ENCODE results near the gene CFAP68.
"Not testable (repeated sequence)": the region's sequence is repeated elsewhere in the genome, so short reads cannot be mapped to it uniquely, and the experiment has no call there.

The CFAP68 gene

GRCh38 chr11:111918390-111919256 is 39.3 kb downstream of the CFAP68 start, which contains the start of gene C11orf52:
C11orf52 (plus strand) TSS chr11:111918913; CDS start chr11:111918973, 60 bp downstream.
- DNase-seq (ENCODE audit: low read depth), result no peak

DNA sequence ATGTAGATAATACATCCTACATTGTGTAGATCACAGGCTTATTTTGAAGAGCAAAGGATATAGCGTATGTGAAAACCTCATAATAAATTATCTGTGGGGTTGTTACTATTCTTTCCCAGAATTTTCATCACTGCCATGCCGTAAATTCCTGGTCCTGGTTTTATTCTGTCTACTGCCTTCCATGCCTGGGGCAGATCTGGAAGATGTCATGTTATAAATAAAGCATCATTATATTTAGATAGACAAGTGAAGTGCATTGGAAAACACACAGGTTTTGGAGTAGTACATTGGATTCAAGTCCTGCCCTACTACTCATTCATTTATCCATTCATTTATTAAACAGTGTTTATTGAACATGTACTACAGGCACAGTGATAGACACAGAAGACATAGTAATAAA is 41.6 kb downstream of the CFAP68 start:
- no peak for DNase-seq (ENCODE audit: low read depth)

DNA sequence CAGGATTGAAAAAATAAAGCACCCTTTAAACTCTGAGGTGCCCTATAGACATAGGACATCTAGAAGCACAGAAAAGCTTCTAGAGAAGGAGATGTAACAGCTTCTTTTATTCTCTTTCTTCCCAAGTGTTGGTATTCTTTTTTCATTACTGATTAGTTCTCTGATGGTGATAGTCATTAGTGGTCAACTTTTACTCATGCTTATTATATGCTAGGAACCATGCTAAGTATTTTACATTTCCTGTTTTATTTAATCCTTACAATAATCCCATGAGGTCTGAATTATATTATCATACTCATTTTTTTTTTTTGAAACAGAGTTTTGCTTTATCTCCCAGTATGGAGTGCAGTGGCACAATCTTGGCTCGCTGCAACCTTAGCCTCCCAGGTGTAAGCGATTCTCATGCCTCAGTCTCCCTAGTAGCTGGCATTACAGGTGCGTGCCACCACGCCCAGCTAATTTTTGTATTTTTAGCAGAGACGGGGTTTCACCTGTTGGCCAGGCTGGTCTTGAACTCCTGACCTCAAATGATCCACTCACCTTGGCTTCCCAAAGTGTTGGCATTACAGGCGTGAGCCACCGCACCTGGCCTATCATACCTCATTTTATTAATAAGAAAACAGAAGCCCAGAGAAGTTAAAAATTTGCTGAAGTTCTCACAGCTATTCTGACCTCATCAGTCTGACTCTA is 42.3 kb downstream of the CFAP68 start:
- DNase-seq (ENCODE audit: low read depth), result no peak

- DNase-seq (ENCODE audit: low read depth), result peak; percentile 80
Observed at GRCh38 chr11:111922803-111923202, 43.5 kb downstream of the CFAP68 start.

DNA sequence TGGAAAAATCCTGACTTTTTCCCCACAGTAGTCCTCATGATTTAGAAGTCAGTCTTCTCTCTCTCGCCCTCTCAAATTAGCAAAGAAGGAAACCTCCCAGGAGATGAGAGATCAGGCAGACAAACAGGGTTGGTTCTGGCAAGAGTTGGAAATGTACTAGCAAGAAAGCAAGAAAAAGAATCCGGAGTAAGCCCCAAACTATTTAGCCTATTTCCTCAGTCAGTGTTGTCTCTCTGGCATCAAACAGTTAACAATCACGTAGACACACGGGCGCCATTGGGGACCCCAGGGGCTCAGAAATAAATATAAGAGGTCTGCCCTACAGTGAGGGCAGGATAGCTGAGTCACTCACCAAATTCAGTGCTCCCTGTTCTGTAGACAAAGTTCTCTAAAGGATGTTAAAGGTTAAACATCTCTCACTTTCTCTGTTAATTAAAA is 44.0 kb downstream of the CFAP68 start:
- DNase-seq (ENCODE audit: low read depth), result peak; percentile 63

DNA sequence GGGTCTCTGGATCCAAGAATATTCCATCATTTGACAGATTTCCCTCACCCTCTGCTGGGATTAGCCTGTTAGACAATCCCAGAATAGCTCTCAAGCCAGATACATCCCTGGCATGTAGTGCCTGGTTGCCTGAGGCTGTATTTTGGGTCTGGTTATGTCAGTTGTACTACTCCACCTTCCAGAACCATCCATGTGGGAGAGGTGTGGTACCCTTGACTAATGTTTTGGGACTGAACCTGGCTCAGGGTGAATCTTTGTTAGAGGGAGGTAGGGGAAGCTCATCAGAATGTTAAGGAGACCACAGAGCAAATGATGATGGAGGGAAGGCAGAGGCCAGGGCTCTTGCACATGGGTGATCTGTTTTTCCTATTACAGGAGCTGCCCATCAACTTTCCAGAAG is 44.6 kb downstream of the CFAP68 start:
- no peak for DNase-seq (ENCODE audit: low read depth)

DNA sequence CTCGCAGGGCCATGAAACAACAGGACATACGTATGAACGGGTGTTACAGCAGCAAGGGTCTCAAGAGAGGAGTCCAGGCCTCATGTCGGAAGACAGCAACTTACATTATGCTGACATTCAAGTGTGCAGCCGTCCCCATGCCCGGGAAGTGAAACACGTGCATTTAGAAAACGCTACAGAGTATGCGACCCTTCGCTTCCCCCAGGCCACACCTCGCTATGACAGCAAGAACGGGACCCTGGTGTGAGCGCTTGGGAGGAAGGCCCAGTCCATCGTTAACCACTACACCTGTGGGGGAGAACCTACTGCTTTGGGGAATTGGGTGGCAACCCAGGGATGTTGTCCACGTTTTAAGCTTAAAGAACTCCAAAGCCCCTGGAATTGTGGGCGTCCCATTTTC is 46.6 kb downstream of the CFAP68 start:
- DNase-seq (ENCODE audit: low read depth), result no peak

- DNase-seq (ENCODE audit: low read depth), result peak; percentile 96
Observed at GRCh38 chr11:111926505-111927391, 47.4 kb downstream of the CFAP68 start.

DNA sequence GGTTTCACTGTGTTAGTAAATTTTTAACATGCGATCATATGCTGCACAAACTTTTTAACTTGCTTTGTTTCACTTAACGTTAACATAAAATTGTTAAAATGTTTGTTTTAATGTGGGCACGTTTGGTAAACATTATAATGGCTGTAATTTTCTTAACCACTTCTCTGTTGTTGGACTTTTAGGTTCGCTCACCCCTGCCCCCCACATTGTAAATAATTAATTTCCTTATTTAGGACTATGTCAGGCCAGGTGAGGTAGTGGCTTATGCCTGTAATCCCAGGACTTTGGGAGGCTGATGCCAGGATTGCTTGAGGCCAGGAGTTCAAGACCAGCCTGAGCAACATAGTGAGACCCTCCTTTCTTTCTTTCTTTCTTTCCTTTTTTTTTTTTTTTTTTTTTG is 51.1 kb downstream of the CFAP68 start:
- DNase-seq (ENCODE audit: low read depth), result no peak

DNA sequence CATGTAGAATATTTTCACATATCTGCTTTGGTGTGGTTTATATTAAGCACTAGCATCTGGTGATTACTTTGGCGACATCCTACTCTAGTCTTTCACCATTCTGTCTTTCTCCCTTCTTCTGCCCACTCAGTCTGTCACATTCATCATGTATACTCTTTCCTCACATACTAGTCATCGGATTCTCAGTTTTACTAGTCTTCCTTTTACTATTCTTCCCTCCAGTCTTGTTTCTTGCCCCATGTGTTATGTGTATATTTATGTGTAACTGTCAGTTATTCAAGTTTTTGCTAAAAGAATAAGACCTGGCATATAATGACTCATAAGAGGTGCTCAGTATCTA is 53.2 kb downstream of the CFAP68 start:
- DNase-seq (ENCODE audit: low read depth), result no peak

GRCh38 chr11:111933176-111933575 is 53.8 kb downstream of the CFAP68 start:
- DNase-seq (ENCODE audit: low read depth), result not testable (repeated sequence)

- no peak for DNase-seq (ENCODE audit: low read depth)
Observed at GRCh38 chr11:111933872-111934271, 54.5 kb downstream of the CFAP68 start.

GRCh38 chr11:111934306-111934705 is 55.0 kb downstream of the CFAP68 start:
- DNase-seq (ENCODE audit: low read depth), result no peak
